Measurements from ENCODE around the gene CLSTN2. TPM values are rescaled to one million over a fixed set of nuclear protein-coding genes. Genes with fewer than 3 reads are reported as not detected.

CLSTN2 gene
- polyA plus RNA-seq, 3 donors: not detected

DNA sequence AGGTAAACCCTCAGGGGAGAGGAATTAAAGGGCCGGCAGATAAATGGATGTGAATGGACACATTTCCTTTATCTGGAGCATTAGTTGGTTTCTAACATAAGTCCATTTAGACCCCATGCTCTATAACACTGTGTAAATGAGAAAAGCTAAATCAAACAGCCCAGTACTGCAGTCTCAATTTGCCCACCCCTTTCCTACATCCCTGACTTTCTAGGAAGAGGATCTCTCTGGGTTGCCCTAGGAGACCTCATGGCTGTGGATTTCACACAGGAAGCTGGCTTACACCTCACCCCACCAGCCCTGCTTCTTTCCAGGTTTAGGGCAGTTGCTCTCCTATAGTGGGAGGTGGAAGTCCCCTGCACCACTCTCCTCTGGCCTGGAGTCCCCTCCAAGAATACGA is 126.2 kb downstream of the CLSTN2 start:
- Histone ChIP-seq H3K79me2 (ENCODE audit: insufficient read depth, low read length) (no peaks in the 10 kb centered on the region), H2AFZ (ENCODE audit: insufficient read depth, low read depth, low read length, poor library complexity, severe bottlenecking) (no peak overlapping the region), H3K4me3 (replicated peaks in 1 of 3; ENCODE audit: low read depth in 2 of 3, low read length in 3 of 3) (no peak overlapping the region), H3K4me1 (ENCODE audit: control insufficient read depth in 1 of 2, insufficient read depth in 2 of 2, low read length in 2 of 2) (no peaks in the 10 kb centered on the region), H3K27me3 (ENCODE audit: control insufficient read depth in 2 of 2, insufficient read depth in 2 of 2, low read length in 2 of 2) (no peaks in the 10 kb centered on the region), H3K9ac (ENCODE audit: insufficient read depth, low read length, poor library complexity, severe bottlenecking) (no peak overlapping the region), H3K27ac (ENCODE audit: low read depth in 1 of 2, low read length in 2 of 2) (no peak overlapping the region), H4K20me1 (ENCODE audit: insufficient read depth, low read length) (no peaks in the 10 kb centered on the region), H3K36me3 (replicated peaks in 1 of 2; ENCODE audit: control insufficient read depth in 1 of 2, insufficient read depth in 2 of 2, low read length in 2 of 2) (no peaks in the 10 kb centered on the region), H3K4me2 (replicated peaks; ENCODE audit: extremely low read depth, low read length, poor library complexity, severe bottlenecking) (no peak overlapping the region), H3K9me3 (replicated peaks in 1 of 2; ENCODE audit: control insufficient read depth in 1 of 2, insufficient read depth in 1 of 2, low read length in 2 of 2) (no peaks in the 10 kb centered on the region)
- TF ChIP-seq, protein P1, sequence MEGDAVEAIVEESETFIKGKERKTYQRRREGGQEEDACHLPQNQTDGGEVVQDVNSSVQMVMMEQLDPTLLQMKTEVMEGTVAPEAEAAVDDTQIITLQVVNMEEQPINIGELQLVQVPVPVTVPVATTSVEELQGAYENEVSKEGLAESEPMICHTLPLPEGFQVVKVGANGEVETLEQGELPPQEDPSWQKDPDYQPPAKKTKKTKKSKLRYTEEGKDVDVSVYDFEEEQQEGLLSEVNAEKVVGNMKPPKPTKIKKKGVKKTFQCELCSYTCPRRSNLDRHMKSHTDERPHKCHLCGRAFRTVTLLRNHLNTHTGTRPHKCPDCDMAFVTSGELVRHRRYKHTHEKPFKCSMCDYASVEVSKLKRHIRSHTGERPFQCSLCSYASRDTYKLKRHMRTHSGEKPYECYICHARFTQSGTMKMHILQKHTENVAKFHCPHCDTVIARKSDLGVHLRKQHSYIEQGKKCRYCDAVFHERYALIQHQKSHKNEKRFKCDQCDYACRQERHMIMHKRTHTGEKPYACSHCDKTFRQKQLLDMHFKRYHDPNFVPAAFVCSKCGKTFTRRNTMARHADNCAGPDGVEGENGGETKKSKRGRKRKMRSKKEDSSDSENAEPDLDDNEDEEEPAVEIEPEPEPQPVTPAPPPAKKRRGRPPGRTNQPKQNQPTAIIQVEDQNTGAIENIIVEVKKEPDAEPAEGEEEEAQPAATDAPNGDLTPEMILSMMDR (IDR thresholded peaks at IDR 0.05): no peak
- Mint-ChIP-seq H3K4me3 (no peak overlapping the region), H3K27me3 (ENCODE audit: low read depth in 3 of 3) (peaks cover 0 to 2% (median 1%) of the 10 kb centered on the region in 3 donors), H3K4me1 (no peaks in the 10 kb centered on the region), H3K36me3 (no peaks in the 10 kb centered on the region), H3K27ac (no peak overlapping the region), H3K9me3 (peaks cover 1 to 10% (median 2%) of the 10 kb centered on the region in 7 donors)
- no peak for DNase-seq
- no CpG with 5 or more reads among the region's 2 CpGs for WGBS (ENCODE audit: insufficient coverage)
- intact Hi-C loops (cut with micrococcal nuclease): no loop called here

DNA sequence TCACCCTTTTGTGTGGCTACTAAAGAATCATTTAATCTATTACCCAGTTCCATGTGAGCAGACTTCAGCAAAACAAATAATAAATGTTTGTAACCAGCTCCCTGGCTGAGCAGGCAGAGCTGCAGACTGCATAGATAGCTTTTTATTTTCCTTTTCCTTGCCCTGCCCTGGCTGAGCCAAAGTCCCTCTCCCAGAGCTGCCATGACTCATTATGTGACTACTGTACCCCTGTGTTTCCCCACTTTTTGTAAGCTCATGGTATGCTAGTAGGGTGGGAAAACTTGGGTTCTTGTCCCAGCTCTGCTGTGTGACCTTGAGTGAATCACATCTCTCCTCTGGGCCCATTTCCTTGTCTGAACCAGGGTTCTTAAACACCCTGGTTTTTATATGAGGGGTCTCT is 127.5 kb downstream of the CLSTN2 start:
- no peak overlapping the region for H2AFZ ChIP-seq (ENCODE audit: insufficient read depth, low read depth, low read length, poor library complexity, severe bottlenecking)
- Mint-ChIP-seq H3K27ac (no peak overlapping the region), H3K36me3 (no peaks in the 10 kb centered on the region), H3K27me3 (ENCODE audit: low read depth in 3 of 3) (peaks cover 1 to 2% (median 2%) of the 10 kb centered on the region in 3 donors), H3K4me1 (no peaks in the 10 kb centered on the region), H3K9me3 (peaks cover 0 to 8% (median 3%) of the 10 kb centered on the region in 7 donors), H3K4me3 (no peak overlapping the region)
- intact Hi-C loops (cut with micrococcal nuclease): no loop called here
- H3K4me1 ChIP-seq (ENCODE audit: control insufficient read depth in 1 of 2, insufficient read depth in 2 of 2, low read length in 2 of 2): no peaks in the 10 kb centered on the region
- no peaks in the 10 kb centered on the region for H4K20me1 ChIP-seq (ENCODE audit: insufficient read depth, low read length)
- no peak for DNase-seq
- H3K79me2 ChIP-seq (ENCODE audit: insufficient read depth, low read length): no peaks in the 10 kb centered on the region
- H3K27ac ChIP-seq (ENCODE audit: low read depth in 1 of 2, low read length in 2 of 2): no peak overlapping the region
- H3K9me3 ChIP-seq (replicated peaks in 1 of 2; ENCODE audit: control insufficient read depth in 1 of 2, insufficient read depth in 1 of 2, low read length in 2 of 2): no peaks in the 10 kb centered on the region
- H3K36me3 ChIP-seq (replicated peaks in 1 of 2; ENCODE audit: control insufficient read depth in 1 of 2, insufficient read depth in 2 of 2, low read length in 2 of 2): no peaks in the 10 kb centered on the region
- H3K4me2 ChIP-seq (replicated peaks; ENCODE audit: extremely low read depth, low read length, poor library complexity, severe bottlenecking): no peak overlapping the region
- no peaks in the 10 kb centered on the region for H3K27me3 ChIP-seq (ENCODE audit: control insufficient read depth in 2 of 2, insufficient read depth in 2 of 2, low read length in 2 of 2)
- no peak overlapping the region for H3K9ac ChIP-seq (ENCODE audit: insufficient read depth, low read length, poor library complexity, severe bottlenecking)
- no peak overlapping the region for H3K4me3 ChIP-seq (replicated peaks in 1 of 3; ENCODE audit: low read depth in 2 of 3, low read length in 3 of 3)
- TF ChIP-seq, protein P1 (IDR thresholded peaks at IDR 0.05): no peak
